ENCODE measurements around the gene IL26.
"Not testable (repeated sequence)": the region's sequence is repeated elsewhere in the genome, so short reads cannot be mapped to it uniquely, and the experiment has no call there.

The IL26 gene

DNA sequence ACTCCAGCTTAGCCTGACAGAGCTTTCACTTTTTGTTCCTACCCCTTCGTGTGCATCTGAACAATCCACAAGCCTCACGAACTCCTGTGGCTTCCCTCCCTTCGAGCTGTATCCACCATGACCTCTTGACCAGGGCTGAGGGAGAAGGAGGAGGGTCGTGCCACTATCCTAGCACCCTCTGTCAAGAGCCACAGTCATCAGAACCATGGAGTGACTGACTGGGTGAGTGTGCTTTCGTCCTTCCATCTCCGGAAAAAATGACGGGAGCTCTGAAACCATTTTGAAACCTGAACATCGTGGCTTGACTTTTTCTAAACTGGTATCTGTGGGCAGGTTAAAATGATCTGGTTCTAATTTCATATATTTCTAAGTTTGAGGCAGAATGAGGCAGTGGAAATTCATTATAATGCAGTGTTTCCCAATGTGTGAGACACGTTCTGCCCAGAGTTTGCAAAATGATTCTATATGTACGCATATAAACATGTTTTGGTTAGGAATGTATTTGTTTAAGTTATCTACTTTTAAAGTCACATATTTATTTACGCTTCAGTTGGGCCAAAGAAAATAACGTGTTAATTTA is 27.0 kb downstream of the IL26 start:
- DNase-seq (ENCODE audit: low spot score), result no peak

DNA sequence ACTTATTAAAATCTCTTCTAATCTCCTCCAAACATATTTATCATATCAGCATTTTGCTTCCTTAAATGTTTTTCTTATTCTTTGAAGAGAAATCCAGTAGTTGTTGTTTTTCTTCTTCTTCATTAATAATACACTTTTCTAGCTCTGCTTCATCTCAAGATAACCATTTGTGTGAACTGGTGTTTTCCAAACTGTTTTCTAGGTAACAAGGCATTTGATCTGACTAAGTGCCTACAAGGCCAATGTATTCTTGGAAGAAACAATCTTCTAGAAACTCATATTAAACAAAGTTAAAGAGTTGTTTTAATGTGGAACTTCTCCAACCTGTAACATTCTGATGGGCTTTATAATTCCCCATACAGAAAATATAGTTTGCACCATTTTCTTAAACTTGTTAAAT is 35.3 kb downstream of the IL26 start:
- no peak for DNase-seq (ENCODE audit: low spot score)

DNA sequence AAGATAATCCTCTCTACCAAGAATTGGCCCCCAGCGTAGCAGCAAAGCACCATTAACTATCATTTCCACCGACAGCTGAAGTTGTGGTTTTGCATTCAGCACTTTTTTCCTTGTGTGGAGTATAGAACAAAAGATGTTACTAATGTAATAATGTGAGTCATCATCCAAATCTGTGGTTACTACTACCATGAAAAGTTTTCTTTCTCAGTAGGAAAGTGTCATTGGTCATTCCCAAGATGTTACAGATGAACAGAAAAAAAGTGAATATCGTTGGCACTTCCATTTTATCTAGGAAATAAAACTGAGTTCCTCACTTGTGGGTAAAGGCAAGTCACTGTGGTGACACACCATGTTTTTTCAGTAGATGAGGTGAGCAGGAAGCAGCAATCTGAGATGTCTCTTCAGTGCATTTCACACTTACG is 35.8 kb downstream of the IL26 start:
- DNase-seq (ENCODE audit: low spot score), result no peak

DNA sequence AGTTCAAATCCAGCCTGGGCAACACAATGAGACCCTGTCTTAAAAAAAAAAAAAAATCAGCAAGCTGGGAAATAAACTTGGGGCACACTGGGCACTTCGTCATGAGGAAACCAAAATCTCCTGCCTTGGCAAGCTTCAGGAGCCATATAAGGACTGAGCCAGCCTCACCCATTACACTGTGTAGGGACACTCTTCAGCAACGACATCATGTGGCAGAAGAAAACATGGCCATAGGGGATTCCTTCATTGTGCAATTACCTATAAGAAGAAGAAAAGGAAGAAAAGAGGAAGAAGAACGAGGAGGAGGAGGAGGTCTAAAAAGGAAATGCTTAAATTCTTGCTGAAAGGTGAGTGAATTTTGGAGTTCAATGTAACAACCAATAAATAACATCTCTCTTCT is 40.0 kb downstream of the IL26 start:
- DNase-seq (ENCODE audit: low spot score), result no peak

DNA sequence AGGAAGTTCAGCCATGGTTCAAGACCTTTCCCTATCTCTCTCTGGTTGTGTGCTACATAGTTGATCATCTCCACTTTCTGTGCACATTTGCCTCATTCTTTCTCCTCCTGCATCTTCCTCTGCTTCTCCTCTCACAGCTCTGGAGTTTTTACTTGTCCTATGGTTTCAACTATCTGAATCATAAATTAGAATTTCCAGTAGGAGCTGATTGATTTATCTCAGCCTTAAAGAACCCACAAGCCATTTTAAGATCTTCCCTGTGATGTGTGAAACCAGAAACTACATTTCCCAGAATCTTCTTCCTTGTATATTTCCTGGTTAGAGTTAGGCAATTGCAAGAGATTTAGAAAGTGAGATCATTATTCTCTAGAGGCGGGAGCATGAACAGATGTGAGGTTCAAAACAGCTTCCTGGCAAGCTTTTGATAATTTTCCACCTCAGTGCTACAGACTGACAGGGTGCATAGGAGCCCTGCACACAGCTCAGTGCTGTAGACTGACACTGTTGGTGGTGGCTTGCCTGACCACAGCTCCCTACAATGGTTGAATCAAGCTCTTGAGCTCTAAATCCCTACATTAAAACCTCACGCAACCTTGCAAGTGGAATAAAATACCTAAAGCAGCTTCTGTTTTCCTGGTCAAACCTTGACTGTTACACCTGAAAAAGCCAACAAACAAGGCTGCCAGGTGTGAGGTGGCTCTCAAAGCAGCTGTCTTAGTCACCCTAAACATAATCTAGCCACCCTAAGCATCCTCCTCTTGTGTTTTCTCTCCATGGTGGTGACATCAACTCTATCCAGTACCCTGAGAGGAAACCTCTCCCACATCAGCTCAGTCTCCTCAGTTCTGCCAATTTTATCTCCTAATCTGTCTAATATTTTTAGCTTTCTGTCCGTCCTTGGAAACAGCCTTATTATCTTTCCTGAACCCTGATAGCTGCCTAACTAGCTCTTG is 44.5 kb downstream of the IL26 start:
- no peak for DNase-seq (ENCODE audit: low spot score)

DNA sequence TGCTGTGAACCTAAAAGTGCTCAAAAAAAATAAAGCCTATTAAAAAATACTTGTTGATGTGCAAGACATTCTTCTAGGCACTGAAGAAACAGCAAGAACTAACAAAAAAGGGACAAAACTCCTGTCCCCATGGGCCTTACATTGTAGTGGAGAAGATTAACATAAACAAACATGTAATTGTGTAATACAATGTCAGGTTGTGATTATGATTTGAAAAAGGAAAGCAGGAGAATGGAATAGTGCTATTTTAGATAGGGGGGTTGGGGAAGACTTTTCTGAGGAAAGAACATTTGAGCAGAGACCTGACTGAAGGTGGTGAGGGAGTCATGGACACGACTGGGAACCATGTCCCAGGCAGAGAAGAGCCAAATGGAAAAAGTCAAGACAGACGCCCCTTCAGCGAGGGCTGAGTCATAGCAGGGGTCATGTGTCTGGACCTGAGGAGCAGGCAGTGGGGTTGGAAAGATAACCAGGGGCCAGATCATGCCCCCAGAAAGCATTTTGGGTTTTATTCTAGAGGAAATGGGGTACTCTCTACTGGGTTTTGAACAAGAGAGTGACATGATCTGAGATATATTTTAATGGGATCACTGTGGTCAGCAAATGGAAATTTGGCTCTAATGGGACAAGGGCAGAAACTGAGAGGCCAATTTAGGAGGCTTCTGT is 46.7 kb downstream of the IL26 start:
- DNase-seq (ENCODE audit: low spot score), result no peak

DNA sequence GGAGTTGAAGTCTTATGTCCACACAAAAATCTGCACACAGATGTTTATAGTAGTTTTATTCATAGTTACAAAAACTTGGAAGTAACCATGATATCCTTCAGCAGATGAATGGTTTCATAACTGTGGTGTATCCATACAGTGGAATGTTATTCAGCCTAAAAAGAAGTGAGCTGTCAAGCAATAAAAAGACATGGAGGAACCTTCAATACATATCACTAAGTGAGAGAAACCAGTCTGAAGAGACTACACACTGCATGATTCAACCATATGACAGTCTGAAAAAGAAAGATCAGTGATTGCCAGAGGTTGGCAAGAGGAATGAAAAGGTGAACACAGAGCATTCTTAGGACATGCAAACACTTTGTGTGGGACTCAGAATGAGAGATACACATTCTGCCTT is 47.4 kb downstream of the IL26 start:
- DNase-seq (ENCODE audit: low spot score), result no peak

DNA sequence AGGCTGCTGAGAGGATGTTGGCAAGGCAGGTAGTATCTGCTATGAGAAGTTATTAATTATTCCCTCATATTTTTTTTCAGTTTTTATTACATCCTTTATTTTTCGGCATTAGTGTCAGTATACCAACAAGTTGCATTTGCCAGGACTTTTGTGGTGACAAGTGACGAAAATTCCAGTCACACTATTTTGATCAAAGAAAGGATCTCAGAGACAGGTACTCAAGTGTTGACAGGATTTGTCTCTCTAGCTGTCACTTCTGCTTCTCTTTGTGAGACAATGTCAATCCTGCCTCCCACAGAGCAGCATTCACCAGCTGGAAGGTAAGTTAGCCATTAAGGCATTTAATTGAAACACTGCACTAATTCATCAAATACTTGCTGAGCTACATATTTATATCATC is 48.0 kb downstream of the IL26 start:
- DNase-seq (ENCODE audit: low spot score), result no peak

DNA sequence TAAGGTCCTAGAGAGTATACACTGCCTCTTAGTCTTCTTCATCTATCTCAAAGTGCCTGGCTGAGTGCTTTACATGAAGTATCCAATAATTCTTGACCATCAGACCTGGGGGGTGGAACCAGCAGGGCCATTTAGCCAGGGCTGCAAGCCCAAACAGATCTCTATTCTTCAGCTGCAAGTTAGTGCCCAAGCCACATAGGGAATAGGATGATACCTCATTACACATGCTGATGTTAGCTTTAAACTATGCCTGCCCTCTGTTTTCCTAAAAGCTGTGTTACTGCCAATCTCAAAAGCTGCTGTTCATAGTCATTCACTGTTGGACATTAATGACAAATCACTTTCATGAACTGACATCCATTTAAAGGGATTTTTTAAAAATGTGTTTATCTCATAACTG is 49.4 kb downstream of the IL26 start:
- DNase-seq (ENCODE audit: low spot score), result no peak

DNA sequence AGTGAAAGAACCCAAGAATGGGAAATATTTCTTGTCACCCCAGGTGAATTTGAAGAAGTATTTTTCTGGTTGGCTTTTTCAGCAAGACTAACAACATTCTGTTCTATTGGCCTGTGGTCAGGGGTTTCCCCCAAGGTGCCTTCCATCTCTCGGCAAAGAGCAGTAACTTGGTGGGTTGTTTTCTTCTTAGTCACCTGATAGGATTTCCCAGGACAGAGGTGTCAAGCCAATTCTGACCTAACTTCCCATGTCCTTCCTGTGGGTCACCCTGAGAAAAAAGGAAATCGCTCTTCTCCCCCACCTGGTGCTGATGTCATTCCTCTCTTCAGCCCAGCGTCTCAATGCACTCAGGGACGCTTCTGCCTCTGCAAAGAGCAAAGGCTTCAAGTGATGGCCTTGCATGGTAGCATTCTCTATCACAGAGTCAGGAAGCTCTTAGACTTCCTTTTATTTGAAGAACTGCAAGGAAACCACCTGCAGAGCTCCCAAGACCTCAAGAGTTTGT is 50.0 kb downstream of the IL26 start:
- no peak for DNase-seq (ENCODE audit: low spot score)

DNA sequence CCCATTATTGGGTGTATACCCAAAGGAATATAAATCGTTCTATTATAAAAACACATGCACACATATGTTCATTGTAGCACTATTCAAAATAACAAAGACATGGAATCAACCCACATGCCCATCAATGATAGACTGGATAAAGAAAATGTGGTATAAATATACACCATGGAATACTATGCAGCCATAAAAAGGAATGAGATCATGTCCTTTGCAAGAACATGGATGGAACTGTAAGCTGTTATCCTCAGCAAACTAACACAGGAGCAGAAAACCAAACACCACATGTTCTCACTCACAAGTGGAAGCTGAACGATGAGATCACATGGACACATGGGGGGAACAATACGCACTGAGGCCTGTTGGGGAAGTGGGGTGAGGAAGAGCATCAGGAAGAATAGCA is 50.8 kb downstream of the IL26 start:
- DNase-seq (ENCODE audit: low spot score), result not testable (repeated sequence)

DNA sequence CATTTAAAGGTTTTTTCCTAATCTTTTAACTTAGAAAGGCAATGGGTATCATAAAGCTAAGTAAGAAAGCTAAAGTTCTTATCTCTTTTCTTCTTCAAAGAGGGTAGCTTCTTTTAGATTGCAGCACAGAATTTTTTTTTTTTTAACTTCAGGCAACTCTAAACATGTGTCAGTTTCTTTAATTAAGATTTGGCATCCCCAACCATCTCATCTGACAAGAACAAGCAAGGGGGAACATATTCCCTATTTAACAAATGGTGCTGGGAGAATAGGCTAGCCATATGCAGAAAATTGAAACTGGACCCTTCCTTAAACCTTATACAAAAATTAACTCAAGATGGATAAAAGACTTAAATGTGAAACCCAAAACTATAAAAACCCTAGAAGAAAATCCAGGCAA is 51.8 kb downstream of the IL26 start:
- DNase-seq (ENCODE audit: low spot score), result no peak

DNA sequence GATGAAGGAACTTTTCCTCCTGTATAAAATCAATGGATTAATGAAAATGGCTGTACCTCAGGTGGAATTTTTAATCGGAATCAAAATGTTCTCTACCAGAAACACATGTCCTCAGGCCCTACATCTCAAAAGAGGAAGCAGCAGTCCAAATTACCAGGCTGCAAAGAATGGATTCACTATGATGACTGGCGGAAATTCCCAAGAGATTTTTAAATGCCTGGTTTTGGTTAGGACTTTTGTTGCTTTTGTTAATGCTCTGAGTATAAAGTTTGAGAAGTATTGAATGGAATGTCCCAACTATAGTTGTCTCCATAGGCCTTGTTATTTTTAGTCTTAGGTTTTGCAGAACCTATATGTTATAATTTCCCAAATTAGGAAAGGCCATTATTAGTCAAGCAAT is 54.9 kb downstream of the IL26 start:
- DNase-seq (ENCODE audit: low spot score), result no peak

DNA sequence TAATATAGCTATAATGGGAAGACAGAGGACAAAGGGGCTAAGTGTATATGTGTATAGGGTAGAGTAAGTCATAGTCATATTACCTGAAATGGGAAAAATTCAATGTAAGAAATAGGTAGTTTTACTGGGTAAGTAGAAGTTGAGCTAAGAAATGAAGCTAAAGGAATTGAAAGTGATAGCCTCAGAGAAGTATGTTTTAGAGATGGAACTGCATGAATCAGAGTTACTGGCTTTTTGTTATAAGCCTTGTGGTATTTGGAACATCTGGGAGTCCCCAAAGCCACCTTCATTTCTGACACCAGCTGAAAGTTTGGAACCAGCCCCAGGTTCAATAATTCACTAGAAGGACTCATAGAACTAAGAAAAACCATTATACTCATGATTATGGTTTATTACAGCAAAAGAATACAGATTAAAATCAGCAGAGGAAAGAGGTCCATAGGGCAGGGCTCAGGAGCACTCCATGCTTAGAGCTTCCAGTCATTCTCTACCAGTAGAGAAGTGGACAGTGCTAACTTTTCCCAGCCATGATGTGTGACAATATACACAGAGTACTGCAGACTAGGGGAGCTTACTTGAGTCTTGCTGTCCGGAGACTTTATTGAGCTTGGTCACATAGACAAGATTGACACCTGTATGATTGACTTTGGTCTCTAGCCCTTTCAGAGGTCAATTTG is 56.3 kb downstream of the IL26 start:
- DNase-seq (ENCODE audit: low spot score), result no peak

DNA sequence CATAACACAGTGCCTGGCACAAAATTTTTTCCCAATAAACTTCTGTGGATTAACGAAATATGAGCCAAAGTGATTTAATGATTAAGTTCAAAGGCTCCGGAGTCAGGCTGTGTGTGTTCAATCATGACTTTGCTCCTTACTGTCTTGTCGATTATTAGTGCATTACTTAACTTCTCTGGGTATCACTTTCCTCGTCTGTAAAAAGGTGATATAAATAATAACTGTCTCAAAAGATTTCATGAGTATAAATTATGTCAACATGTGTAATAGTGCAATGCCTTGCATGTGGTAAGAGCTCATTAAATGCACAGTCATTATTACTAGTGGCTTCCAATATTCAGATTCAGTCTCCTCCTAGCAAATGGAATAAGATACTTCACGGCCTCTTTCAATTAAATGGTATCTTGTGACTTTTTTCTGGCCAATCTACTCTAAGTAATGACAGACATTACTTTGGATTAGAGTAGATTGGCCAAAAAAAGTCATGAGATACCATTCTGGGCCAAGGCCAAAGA is 59.2 kb downstream of the IL26 start:
- no peak for DNase-seq (ENCODE audit: low spot score)

DNA sequence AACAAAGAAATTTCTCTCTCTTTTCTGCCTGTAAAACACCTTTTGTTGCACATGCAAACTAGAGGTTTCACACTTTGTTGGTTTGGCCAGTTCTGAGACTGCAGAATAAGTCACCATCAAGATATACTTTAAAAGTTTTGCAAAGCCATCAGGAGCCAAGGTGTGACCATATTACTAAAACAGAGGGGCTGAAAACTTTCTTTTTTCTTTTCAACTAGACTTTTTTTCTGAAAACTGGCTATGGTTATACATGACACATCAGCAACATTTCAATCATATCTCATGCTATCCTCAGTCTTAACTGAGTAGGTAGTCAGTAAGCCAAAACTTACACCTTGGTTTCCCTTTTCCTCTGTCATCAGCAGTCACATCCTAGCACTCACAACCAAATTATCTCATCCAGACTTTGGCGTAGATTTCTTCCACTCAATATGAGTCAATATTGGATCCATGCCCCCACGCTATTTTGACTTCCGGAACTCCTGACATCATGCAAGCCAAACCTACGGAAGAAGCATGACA is 62.0 kb downstream of the IL26 start:
- no peak for DNase-seq (ENCODE audit: low spot score)

DNA sequence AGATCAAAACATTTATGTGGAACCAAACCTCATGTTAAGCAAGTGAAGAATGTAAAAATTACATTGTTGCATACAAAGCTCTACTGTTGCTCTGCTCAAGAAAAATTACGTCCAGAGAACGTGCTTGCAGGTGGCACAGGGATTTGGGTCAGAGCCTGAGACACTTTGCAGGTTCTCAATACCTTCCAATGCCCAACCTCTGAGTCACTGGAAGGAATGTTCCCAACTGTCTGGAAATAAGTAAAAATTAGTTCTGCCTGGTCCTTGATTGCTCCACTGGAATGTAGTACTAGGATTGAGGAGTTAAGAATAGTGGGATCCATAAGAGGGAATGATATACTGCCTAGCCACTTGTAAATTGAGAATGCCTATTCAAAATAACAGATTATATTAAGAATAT is 63.2 kb downstream of the IL26 start:
- DNase-seq (ENCODE audit: low spot score), result no peak

DNA sequence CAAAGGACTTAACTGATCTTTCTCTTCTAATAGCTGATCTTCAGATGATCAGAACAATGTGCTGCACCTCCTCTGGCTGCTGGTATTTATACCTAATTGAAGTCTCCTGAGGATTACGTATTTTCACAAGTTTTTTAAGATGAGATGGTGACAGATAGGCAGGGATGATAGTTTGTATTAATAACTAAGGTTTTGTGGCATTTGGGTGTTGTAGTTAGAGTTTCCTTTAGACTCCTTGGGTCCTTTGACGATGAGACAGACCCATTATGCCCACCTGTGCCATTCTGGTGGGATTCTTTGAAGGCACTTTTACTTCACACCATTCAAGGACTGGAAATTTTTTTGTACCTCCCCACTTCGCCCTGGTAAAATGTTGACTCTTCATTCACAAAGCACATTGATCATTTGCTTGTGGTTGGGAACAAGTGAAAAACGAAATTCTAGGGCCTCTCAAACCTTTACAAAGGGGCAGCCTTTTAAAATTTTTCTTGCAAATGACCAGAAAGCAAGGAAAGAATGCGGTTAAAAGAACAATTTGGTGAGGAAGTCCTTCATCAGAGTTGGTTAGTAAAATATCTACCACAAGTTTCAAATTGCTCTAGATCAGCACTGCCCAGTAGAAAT is 65.8 kb downstream of the IL26 start, which contains the start of gene IFNG:
IFNG (minus strand) TSS at position 60 of the 624 bp plus-strand sequence. CDS start 125 bp downstream, outside the sequence.
- no peak for DNase-seq (ENCODE audit: low spot score)

DNA sequence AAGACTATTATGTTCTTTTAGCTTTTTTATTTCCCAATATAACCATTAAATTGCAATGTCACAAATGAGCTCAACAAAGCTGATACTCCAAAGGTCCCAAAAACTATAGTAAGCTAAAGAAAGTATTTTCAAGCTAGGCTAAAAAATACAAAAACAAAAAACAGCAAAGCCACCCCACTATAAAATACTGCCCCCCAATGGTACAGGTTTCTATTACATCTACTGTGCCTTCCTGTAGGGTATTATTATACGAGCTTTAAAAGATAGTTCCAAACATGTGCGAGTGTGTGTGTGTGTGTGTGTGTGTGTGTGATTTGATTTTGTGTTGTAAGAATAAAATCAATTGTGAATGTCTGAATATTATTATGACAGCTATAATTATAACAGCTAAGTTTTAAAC is 67.2 kb downstream of the IL26 start:
- DNase-seq (ENCODE audit: low spot score), result no peak

DNA sequence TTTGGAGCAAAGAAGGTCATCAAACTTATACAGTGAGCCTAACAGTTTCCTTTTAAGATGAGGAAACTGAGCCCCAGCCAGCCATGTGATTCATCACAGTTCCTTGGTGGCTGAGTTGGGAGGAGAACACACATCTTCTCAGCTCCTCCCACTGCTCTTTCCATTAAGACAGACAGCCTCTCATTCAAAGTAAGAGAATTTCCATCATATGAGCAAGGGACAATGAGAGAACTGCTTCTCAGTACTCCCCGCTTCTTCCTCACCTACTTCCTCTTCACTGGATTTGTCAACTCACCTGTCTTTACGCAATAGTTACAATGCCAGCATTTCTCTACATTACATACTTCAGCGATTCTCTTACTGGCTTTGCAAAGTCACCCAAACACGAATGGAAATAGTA is 68.2 kb downstream of the IL26 start:
- no peak for DNase-seq (ENCODE audit: low spot score)

DNA sequence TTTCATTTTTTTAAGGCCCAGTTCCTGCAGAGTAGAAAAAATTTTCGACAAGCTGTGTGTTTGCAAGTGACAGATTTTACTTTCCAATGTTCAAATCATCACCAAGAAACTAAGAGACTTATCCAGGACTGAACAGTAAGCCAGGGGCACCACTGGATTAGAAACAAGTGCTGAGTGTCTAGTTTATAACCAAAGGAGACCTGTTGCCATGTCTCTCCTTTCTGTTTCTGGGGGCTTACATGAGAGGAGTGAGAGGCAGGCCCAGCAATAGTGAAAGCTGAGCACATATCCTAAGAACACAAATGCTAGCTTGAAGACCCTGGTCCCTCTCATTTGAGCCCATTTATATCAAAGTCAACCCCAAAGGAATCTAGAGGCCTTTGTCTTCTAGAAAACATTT is 69.0 kb downstream of the IL26 start:
- DNase-seq (ENCODE audit: low spot score), result no peak

Data from Ammon's horn (tissue), 1 donor.